Neural cell (in vitro differentiated cells): ENCODE data around the gene SLC8A1.

Experiments
- CTCF ChIP-seq: fragments of 450-650 bp; IDR thresholded peaks from 2 replicates; pipeline ENCODE4 v1.5.1; 2014; ENCODE audit warnings: antibody characterized with exemption, mild to moderate bottlenecking, moderate library complexity; ENCODE audit not compliant: poor library complexity, severe bottlenecking
- EP300 ChIP-seq: fragments of 450-650 bp; conservative IDR thresholded peaks from 2 replicates; pipeline ENCODE4 v1.6.1; 2014; ENCODE audit warnings: antibody characterized with exemption, mild to moderate bottlenecking, moderate library complexity; ENCODE audit not compliant: poor library complexity, severe bottlenecking
- EZH2 ChIP-seq: fragments of 200-600, 300-800 bp; shearing (Covaris generic), sonication (generic); IDR thresholded peaks from 2 replicates; pipeline ENCODE4 v1.6.1; 2014; ENCODE audit warnings: antibody characterized with exemption, low read length, borderline replicate concordance, mild to moderate bottlenecking; ENCODE audit not compliant: insufficient read depth, poor library complexity, severe bottlenecking
- MXI1 ChIP-seq: fragments of 450-650 bp; conservative IDR thresholded peaks from 2 replicates; pipeline ENCODE4 v1.6.1; 2014; ENCODE audit warnings: antibody characterized with exemption, mild to moderate bottlenecking; ENCODE audit not compliant: poor library complexity, severe bottlenecking
- POLR2AphosphoS5 ChIP-seq: IDR thresholded peaks from 2 replicates; pipeline ENCODE4 v1.6.1; 2012
- RAD21 ChIP-seq: fragments of 450-650 bp; conservative IDR thresholded peaks from 2 replicates; pipeline ENCODE4 v1.6.1; 2014; ENCODE audit warnings: antibody characterized with exemption, mild to moderate bottlenecking, moderate library complexity
- REST ChIP-seq: IDR thresholded peaks from 2 replicates; pipeline ENCODE4 v1.6.1; 2012; ENCODE audit warnings: borderline replicate concordance
- SMC3 ChIP-seq: fragments of 450-650 bp; conservative IDR thresholded peaks from 2 replicates; pipeline ENCODE4 v1.6.1; 2014; ENCODE audit warnings: antibody characterized with exemption, mild to moderate bottlenecking, moderate library complexity; ENCODE audit not compliant: poor library complexity

GRCh38 chr2:40283111-40283909 is 168.6 kb downstream of the SLC8A1 start:
- TF ChIP-seq REST: no peak
- TF ChIP-seq EP300: no peak
- TF ChIP-seq SMC3: no peak
- TF ChIP-seq CTCF: no peak
- TF ChIP-seq EZH2: no peak
- TF ChIP-seq POLR2AphosphoS5: no peak
- TF ChIP-seq RAD21: no peak
- no peak for TF ChIP-seq MXI1
